Measurements from ENCODE around the gene GOLGA5. TPM values are rescaled to one million over a fixed set of nuclear protein-coding genes. Genes with fewer than 3 reads are reported as not detected.
"Not testable (repeated sequence)": the region's sequence is repeated elsewhere in the genome, so short reads cannot be mapped to it uniquely, and the experiment has no call there.

GOLGA5 gene
- total RNA-seq, 1 donor from 2014 or later, result 26.4 TPM

- Mint-ChIP-seq H3K4me1 (ENCODE audit: unreplicated experiment) (peaks cover 30% of the 10 kb centered on the region), H3K4me3 (ENCODE audit: unreplicated experiment) (no peak overlapping the region), H3K36me3 (ENCODE audit: low read depth, unreplicated experiment) (peaks cover 17% of the 10 kb centered on the region), H3K9me3 (ENCODE audit: unreplicated experiment) (peaks cover 7% of the 10 kb centered on the region), H3K27ac (ENCODE audit: unreplicated experiment) (peak overlapping the region; percentile 50), H3K27me3 (ENCODE audit: unreplicated experiment) (peaks cover 1% of the 10 kb centered on the region)
- TF ChIP-seq CTCF (IDR thresholded peaks at IDR 0.05; ENCODE audit: unreplicated experiment), result no peak
- DNase-seq (ENCODE audit: low spot score), result no peak
Measured at GRCh38 chr14:92848887-92849286, 54.8 kb downstream of the GOLGA5 start.

- H3K9me3 Mint-ChIP-seq (ENCODE audit: unreplicated experiment), result peaks cover 7% of the 10 kb centered on the region
- no peak for DNase-seq (ENCODE audit: low spot score)
Measured at GRCh38 chr14:92850492-92850891, 56.4 kb downstream of the GOLGA5 start.

GRCh38 chr14:92853136-92853535 is 59.0 kb downstream of the GOLGA5 start:
- not testable (repeated sequence) for H3K4me1 Mint-ChIP-seq (ENCODE audit: unreplicated experiment); H3K27me3 Mint-ChIP-seq (ENCODE audit: unreplicated experiment); DNase-seq (ENCODE audit: low spot score); H3K9me3 Mint-ChIP-seq (ENCODE audit: unreplicated experiment); H3K4me3 Mint-ChIP-seq (ENCODE audit: unreplicated experiment); H3K27ac Mint-ChIP-seq (ENCODE audit: unreplicated experiment); H3K36me3 Mint-ChIP-seq (ENCODE audit: low read depth, unreplicated experiment)

More at GRCh38 chr14:92850492-92850891, 56.4 kb downstream of the GOLGA5 start:
- H3K4me3 Mint-ChIP-seq (ENCODE audit: unreplicated experiment), result no peak overlapping the region
- peaks cover 1% of the 10 kb centered on the region for H3K27me3 Mint-ChIP-seq (ENCODE audit: unreplicated experiment)
- peaks cover 30% of the 10 kb centered on the region for H3K4me1 Mint-ChIP-seq (ENCODE audit: unreplicated experiment)
- peaks cover 10% of the 10 kb centered on the region for H3K36me3 Mint-ChIP-seq (ENCODE audit: low read depth, unreplicated experiment)
- no peak for TF ChIP-seq CTCF (IDR thresholded peaks at IDR 0.05; ENCODE audit: unreplicated experiment)
- no peak overlapping the region for H3K27ac Mint-ChIP-seq (ENCODE audit: unreplicated experiment)

GRCh38 chr14:92860049-92860840 is 66.1 kb downstream of the GOLGA5 start:
- H3K36me3 Mint-ChIP-seq (ENCODE audit: low read depth, unreplicated experiment), result peaks cover 3% of the 10 kb centered on the region
- no peak overlapping the region for H3K27ac Mint-ChIP-seq (ENCODE audit: unreplicated experiment)
- H3K9me3 Mint-ChIP-seq (ENCODE audit: unreplicated experiment), result no peaks in the 10 kb centered on the region
- DNase-seq (ENCODE audit: low spot score), result no peak
- H3K27me3 Mint-ChIP-seq (ENCODE audit: unreplicated experiment), result no peaks in the 10 kb centered on the region
- no peaks in the 10 kb centered on the region for H3K4me1 Mint-ChIP-seq (ENCODE audit: unreplicated experiment)
- no peak overlapping the region for H3K4me3 Mint-ChIP-seq (ENCODE audit: unreplicated experiment)
- TF ChIP-seq CTCF (IDR thresholded peaks at IDR 0.05; ENCODE audit: unreplicated experiment), result no peak

GRCh38 chr14:92861856-92862745 is 68.0 kb downstream of the GOLGA5 start:
- Mint-ChIP-seq H3K4me3 (ENCODE audit: unreplicated experiment) (no peak overlapping the region), H3K27me3 (ENCODE audit: unreplicated experiment) (no peaks in the 10 kb centered on the region), H3K27ac (ENCODE audit: unreplicated experiment) (no peak overlapping the region), H3K9me3 (ENCODE audit: unreplicated experiment) (no peaks in the 10 kb centered on the region), H3K36me3 (ENCODE audit: low read depth, unreplicated experiment) (peaks cover 8% of the 10 kb centered on the region), H3K4me1 (ENCODE audit: unreplicated experiment) (no peaks in the 10 kb centered on the region)
- DNase-seq (ENCODE audit: low spot score), result no peak
- no peak for TF ChIP-seq CTCF (IDR thresholded peaks at IDR 0.05; ENCODE audit: unreplicated experiment)
